A549 (cell line): Measurements from ENCODE around the gene FBXO28.

Source experiments
- CTCF ChIP-seq: fragments of >200 bp; sonication (Bioruptor Twin); formaldehyde crosslinking; IDR thresholded peaks from 3 replicates; pipeline ENCODE4 v1.5.1; 2016
- ELK1 ChIP-seq: fragments of 150-350 bp; IDR thresholded peaks from 2 replicates; pipeline ENCODE4 v1.6.1; 2014; ENCODE audit warnings: low read depth, mild to moderate bottlenecking, low read length
- JUN ChIP-seq, 2 experiments: fragments of >200 bp; sonication (Bioruptor Twin); formaldehyde crosslinking; IDR thresholded peaks; 2 replicates in 1 of 2; 3 replicates in 1 of 2; pipeline ENCODE4 v1.6.1; 2016 to 2017
- KDM1A ChIP-seq: fragments of 200-600 bp; sonication (generic); IDR thresholded peaks from 2 replicates; pipeline ENCODE4 v1.6.1; 2016; ENCODE audit warnings: low read depth, mild to moderate bottlenecking
- MAX ChIP-seq: IDR thresholded peaks from 2 replicates; pipeline ENCODE4 v1.6.1; 2012
- POLR2A ChIP-seq: IDR thresholded peaks from 2 replicates; pipeline ENCODE4 v1.6.1; 2012; ENCODE audit warnings: mild to moderate bottlenecking, low read length
- RARB ChIP-seq: fragments of 250-450 bp; sonication (Bioruptor Pico); IDR thresholded peaks from 2 replicates; pipeline ENCODE4 v1.8.0; 2021; ENCODE audit warnings: mild to moderate bottlenecking, moderate library complexity
- REST ChIP-seq: fragments of 200-600 bp; sonication (generic); IDR thresholded peaks from 2 replicates; pipeline ENCODE4 v1.6.1; 2016; ENCODE audit warnings: antibody characterized with exemption, mild to moderate bottlenecking, moderate library complexity
- SREBF2 ChIP-seq: fragments of 450-650 bp; IDR thresholded peaks from 2 replicates; pipeline ENCODE4 v1.6.1; 2014; ENCODE audit warnings: mild to moderate bottlenecking, moderate library complexity

DNA sequence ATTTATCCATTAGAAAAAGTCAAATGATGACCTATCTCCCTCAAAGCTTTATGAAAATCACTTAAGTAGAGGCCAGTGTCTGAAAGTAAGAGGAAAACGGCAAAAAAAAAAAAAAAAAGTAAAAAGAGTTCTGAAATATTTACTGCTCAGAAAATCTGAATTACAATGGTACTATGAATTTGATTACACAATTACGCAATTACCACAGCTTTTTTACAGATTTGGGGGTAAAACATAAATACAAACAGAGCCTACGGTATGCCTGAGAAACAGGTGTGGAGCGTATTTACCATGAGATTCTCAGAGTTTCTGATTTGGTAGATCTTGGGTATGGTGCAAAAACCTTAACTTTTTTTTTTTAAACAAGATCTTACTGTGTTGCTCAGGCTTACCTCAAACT lies 15.9 kb upstream of the FBXO28 start:
- no peak for TF ChIP-seq SREBF2
- TF ChIP-seq CTCF = no peak
- TF ChIP-seq POLR2A = no peak
- no peak for TF ChIP-seq JUN (IDR thresholded peaks at IDR 0.05)
- no peak for TF ChIP-seq RARB (CRISPR knock-in tag)
- no peak for TF ChIP-seq REST
- no peak for TF ChIP-seq MAX
- TF ChIP-seq KDM1A = no peak
- TF ChIP-seq ELK1 = no peak
